ENCODE data around the gene ZNF124.
"Not testable (repeated sequence)": the region's sequence is repeated elsewhere in the genome, so short reads cannot be mapped to it uniquely, and the experiment has no call there.

Gene ZNF124

DNA sequence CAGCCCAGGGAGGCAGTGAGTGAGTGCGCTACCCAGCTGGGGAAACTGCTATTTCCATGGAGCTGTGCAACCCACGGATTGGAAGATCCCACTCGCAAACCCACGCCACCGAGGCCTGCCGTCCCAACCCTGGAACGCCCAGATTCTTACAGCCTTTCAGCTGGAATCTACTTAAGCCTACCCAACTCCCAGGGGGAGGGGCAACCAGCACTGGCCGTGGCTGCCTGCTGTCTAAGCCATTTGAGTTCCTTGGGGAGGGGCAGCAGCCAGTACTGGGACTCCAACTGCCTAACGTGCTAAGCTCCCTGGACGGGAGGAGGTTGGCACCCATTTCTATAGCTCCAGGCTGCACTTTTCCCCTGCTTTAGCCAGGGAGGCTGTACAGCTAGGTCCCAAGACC, 40.6 kb downstream of the ZNF124 start:
- TF ChIP-seq, protein P1, sequence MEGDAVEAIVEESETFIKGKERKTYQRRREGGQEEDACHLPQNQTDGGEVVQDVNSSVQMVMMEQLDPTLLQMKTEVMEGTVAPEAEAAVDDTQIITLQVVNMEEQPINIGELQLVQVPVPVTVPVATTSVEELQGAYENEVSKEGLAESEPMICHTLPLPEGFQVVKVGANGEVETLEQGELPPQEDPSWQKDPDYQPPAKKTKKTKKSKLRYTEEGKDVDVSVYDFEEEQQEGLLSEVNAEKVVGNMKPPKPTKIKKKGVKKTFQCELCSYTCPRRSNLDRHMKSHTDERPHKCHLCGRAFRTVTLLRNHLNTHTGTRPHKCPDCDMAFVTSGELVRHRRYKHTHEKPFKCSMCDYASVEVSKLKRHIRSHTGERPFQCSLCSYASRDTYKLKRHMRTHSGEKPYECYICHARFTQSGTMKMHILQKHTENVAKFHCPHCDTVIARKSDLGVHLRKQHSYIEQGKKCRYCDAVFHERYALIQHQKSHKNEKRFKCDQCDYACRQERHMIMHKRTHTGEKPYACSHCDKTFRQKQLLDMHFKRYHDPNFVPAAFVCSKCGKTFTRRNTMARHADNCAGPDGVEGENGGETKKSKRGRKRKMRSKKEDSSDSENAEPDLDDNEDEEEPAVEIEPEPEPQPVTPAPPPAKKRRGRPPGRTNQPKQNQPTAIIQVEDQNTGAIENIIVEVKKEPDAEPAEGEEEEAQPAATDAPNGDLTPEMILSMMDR (IDR thresholded peaks at IDR 0.05; ENCODE audit: extremely low read depth, missing control alignments) = no peak
- no peak for DNase-seq (ENCODE audit: low spot score)

DNA sequence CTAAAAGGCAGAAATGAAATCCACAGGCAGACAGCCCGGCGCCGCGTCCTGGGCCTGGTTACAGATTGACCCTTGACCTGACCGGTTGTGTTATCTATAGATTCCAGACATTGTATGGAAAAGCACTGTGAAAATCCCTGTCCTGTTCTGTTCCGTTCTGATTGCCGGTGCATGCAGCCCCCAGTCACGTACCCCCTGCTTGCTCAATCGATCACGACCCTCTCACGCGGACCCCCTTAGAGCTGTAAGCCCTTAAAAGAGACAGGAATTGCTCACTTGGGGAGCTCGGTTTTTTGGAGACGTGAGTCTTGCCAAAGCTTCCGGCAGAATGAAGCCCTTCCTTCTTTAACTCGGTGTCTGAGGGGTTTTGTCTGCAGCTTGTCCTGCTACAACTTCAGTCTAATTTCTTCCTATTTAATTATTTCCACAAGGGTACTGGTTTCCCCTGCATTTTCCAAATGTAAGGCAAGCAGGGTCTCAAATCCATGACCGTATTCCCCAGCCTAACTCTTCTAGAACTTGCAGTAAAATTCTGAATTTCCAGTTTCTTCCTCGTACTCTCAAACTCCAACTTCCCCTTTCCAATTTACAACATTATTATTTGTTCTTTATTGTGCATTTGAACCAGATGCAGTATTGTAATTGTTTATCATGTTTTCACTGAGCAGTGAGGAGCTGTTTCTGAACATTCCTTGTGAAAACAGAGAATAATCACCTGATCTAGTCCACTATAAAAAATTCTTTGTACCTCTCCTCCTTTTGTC, 44.1 kb downstream of the ZNF124 start:
- not testable (repeated sequence) for DNase-seq (ENCODE audit: low spot score)

DNA sequence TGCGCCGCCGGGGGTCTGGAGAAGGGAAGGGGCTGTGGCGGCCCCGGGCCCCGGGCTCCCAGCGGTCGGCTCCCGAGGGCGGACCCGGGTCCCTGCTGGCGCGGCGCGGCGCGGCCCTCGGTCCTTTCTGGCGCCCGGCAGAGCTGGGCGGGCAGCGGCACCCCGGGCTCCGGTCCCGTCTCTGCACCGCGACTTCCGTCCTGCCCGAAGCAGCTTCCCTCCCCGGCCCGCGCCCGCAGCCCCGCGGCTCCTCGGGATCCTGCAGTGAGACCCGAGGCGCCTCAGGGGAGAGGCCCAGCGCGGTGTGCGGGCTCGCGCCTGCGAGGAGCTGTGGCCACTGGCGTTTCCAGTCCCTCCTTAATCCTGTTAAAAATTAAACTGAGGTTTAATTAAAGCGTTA, 45.2 kb downstream of the ZNF124 start:
- DNase-seq (ENCODE audit: low spot score) = not testable (repeated sequence)

DNA sequence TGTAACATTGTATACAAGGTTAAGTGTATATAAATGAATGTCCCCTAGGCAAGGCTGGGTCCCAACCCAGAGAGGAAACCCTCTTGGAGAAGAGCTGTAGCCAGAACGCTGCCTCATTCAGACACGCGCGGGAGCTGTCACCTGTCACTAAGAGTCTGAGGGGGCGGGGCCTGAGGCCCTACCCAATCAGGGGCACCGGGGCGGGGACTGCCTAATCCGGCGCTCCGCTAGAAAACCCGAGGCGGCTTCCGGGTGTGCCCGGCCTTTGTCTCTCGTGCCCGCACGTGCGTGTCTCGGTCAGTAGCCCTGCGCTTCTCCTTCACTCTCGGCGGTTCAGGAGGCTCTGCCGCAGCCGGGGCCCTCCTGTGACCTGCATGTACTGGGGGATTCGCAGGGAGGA, 45.7 kb downstream of the ZNF124 start:
- not testable (repeated sequence) for DNase-seq (ENCODE audit: low spot score)

DNA sequence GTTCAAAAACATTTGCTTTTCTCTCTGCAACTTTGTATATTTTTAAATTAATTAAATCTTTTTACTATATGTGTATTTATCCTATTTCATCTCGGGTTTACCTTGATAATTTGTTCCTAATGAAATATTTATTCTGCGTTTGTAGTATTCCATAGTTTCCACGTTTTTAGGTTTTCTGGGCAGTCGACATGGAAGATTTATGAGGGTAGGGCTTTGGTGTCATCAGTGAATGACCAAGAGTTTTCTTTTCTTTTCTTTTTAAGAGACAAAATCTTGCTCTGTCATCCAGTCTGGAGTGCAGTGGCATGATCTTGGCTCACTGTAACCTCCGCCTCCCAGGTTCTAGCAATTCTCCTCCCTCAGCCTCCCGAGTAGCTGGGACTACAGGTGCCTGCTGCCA, 50.4 kb downstream of the ZNF124 start:
- DNase-seq (ENCODE audit: low spot score) = no peak
- TF ChIP-seq, protein P1 (IDR thresholded peaks at IDR 0.05; ENCODE audit: extremely low read depth, missing control alignments) = no peak

DNA sequence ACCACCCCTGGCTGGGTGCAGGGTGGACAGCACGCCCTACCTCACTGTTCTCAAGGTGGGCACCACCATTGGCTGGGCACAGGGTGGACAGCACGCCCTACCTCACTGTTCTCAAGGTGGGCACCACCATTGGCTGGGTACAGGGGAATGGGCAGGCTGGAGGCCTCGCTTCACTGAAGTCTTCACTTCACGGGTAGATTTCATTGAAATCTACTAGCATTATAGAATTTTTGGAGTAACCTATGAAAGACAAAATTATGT, 51.5 kb downstream of the ZNF124 start:
- not testable (repeated sequence) for DNase-seq (ENCODE audit: low spot score)

DNA sequence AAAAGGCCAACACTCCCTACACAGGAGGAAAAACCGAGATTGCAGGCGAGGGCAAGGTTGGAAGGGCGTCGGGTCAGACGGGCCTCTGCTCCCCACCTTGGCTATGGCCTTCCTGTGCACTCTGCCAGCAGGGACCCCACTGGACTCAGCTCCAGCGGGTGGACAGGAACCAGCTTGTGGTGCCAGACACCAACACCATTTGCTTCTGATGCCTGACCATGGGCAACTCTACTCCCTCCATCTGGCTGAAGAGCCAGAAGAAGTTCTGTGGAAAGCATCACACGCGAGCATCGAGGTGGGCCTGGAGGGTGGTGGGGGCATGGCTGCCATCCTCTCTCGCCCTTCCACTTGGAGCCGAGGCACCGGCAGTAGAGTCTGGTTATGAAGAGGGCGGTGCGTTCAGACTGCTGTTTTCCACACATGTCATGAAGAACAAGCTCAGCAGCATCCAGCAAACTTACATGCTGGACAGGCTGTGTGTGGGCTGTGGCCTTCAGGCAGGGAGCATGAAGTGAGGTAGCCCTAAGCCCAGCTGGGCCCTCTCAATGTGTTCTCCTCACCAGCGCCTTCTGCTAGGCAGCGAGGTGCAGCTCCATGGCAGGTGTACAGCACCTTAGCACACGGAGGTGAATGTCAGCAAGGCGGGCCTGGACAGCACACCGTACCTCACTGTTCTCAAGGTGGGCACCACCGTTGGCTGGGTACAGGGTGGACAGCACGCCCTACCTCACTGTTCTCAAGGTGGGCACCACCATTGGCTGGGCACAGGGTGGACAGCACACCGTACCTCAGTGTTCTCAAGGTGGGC, 52.0 kb downstream of the ZNF124 start:
- no peak for DNase-seq (ENCODE audit: low spot score)
- TF ChIP-seq, protein P1 (IDR thresholded peaks at IDR 0.05; ENCODE audit: extremely low read depth, missing control alignments) = no peak

DNA sequence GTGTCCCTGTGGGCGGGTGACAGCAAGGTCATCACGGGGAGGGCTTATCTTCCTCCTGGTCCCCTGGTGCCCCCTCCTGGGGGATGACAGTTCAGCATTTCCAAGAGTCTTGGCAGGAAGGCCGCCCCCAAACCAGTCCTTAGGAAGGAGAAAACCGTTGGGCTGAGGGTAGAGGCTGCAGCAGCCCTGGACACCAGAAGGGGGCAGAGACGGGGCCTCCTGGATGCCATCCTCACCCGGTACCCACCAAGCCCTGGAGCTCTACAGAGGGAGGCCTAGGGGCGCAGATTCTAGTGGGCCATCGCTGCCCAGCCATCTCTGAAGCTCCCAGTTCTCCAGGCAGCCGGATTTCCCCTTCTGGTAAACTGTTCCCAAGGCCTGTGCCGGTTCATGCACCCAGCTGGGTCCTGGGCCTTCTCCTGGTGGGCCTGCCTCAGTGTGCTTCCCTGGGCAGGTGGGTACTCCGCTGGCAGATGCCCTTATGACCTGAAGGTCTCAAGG, 52.8 kb downstream of the ZNF124 start:
- TF ChIP-seq, protein P1 (IDR thresholded peaks at IDR 0.05; ENCODE audit: extremely low read depth, missing control alignments) = no peak
- peak; percentile 55 for DNase-seq (ENCODE audit: low spot score)

DNA sequence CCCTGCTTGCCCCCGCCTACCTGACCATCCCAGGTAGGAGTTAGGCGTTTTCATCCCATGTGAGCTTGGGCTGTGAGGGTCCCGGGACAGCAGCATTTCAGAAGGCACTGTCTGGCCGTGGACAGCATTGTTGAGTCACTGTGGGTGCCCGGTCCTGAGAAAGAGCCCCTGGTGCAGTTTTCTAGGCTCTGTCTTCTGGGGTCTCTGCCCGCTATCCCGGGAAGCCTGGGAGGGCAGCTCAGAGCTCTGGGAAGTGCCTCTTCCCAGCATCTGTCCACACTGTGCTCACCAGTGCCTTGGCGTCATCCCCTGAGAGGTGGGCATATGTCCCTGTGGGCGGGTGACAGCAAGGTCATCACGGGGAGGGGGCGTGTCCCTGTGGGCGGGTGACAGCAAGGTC, 56.3 kb downstream of the ZNF124 start:
- DNase-seq (ENCODE audit: low spot score) = no peak
- TF ChIP-seq, protein P1 (IDR thresholded peaks at IDR 0.05; ENCODE audit: extremely low read depth, missing control alignments) = no peak
